LNCAP (cell line): ENCODE results near the gene VPS50.

ENCODE experiments used
- TF ChIP-seq, protein P1 (sequence below): fragments of 450-650 bp; IDR thresholded peaks from 2 replicates; pipeline ENCODE4 v1.5.1; 2017; ENCODE audit warnings: mild to moderate bottlenecking

VPS50 gene

GRCh38 chr7:93293229-93293628 lies 61.1 kb downstream of the VPS50 start:
- TF ChIP-seq, protein P1, sequence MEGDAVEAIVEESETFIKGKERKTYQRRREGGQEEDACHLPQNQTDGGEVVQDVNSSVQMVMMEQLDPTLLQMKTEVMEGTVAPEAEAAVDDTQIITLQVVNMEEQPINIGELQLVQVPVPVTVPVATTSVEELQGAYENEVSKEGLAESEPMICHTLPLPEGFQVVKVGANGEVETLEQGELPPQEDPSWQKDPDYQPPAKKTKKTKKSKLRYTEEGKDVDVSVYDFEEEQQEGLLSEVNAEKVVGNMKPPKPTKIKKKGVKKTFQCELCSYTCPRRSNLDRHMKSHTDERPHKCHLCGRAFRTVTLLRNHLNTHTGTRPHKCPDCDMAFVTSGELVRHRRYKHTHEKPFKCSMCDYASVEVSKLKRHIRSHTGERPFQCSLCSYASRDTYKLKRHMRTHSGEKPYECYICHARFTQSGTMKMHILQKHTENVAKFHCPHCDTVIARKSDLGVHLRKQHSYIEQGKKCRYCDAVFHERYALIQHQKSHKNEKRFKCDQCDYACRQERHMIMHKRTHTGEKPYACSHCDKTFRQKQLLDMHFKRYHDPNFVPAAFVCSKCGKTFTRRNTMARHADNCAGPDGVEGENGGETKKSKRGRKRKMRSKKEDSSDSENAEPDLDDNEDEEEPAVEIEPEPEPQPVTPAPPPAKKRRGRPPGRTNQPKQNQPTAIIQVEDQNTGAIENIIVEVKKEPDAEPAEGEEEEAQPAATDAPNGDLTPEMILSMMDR: no peak

DNA sequence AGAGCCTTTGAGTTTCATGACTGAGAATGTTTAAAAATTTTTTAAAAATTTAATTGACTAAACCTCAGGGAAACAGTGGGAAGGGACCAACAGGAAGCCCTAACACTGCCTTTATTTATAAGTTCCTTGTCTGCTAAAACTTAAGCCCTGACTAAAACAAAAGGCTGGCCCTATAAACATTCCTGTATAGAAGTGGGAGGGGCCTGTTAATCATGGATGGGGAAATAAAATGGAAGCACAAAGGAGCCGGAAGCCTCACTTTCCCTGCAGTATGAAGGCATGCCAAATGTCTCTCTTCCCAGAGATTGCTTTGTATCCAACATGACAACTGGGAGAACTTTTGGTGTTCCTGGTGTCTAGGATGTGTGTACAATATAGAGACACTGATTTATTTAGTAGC lies 66.0 kb downstream of the VPS50 start:
- TF ChIP-seq, protein P1: no peak

DNA sequence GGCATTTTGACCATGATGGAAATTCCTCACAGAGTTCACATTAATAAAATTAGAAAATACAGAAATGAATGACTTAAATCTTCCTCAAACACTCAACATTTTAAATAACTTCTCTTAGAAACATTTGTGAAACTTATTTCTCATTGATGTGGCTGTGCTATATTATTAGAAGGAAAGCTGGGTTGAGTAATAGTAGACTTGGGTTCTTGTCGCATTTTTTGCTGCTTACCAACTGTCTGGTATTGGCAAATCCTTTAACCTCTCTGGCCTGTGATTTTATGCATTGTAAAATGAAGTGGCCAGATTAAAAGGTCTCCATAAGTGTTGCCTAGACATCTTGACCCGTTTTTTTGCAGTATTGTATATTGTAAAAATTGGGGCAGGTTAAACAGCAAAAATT lies 66.5 kb downstream of the VPS50 start:
- TF ChIP-seq, protein P1: no peak

DNA sequence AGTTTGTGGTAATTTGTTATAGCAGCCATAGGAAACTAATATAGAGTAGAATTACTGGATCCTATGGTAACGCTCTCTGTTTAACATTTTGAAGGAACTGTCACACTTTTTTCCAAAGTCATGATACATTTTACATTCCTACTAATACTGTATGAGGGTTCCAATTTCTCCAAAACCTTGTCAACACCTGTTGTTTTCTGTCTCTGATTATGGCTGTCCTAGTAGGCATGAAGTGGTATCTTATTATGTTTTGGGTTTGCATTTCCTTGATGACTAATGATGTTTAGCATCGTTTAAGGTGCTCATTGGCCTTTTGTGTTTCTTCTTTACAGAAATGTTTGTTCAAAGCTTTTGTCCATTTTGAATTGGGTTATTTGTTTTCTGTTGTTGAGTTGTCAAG lies 69.6 kb downstream of the VPS50 start:
- TF ChIP-seq, protein P1: no peak

DNA sequence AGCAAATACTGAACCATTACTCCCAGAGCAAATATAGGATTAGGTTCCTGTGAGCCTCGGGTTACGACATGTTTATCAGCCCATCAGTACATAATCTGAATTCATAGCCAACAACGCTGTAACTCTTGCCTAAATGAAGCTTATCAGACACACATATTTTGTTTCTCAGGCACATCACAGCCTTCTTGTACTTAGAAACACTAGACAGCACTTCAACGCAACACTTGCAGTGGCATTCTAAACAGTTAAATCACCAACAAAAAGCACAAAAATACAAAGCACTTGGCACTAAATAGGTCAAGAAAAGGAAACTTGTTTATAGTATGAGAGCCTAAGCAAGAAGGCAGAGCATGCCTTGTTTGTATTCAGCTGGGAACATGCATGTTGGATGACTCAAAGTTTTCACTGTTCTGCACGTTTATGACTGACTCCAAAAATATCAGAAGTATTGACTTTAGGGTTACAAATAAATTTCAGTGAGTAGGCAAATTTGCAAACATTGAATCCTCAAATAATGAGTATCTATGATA lies 75.0 kb downstream of the VPS50 start:
- TF ChIP-seq, protein P1: no peak

DNA sequence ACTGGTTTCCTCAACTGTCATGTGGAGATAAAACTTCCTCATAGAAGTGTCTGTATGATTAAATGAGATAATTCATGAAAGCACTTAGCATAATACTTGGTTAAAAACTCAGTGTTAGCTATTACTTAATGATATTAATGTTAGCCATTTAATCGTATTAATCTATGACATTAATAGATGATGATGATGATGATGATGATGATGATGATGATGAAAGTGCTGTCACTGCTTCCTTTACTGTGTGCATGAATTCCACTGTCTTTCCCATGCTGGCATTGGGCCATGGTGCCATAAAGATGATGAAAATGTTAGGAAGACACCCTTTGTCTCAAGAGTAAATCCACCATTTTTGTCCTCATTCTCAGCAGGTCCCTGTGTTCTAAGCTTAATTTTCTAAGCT lies 75.8 kb downstream of the VPS50 start:
- TF ChIP-seq, protein P1: no peak

GRCh38 chr7:93310346-93310745 lies 78.2 kb downstream of the VPS50 start:
- TF ChIP-seq, protein P1: no peak

DNA sequence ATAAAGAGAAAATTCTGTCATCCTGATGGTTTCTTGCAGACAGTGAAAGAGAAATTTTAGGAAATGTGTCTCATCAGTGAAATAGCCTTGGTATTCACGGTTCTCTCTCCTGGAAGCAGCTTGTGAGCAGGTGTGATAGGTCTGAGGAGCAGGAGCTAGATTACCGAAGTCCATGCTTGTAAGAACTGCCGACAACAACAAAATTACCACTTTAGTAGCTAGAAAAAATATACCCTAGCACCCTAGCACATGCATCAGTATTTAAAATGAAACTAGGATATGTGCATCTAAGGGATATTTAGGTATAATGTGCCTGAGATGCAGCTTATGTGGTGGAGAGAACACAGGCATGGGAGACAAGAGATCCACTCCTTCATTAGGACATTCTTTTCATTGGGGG lies 82.3 kb downstream of the VPS50 start:
- TF ChIP-seq, protein P1: no peak
